Inferior parietal cortex (tissue), 1 donor: ENCODE measurements around the gene GALM.
"Not testable (repeated sequence)": the region's sequence is repeated elsewhere in the genome, so short reads cannot be mapped to it uniquely, and the experiment has no call there.

ENCODE experiments used
- DNase-seq: peaks from one replicate; pipeline ENCODE4 v3.0.0-alpha.2; 2016; ENCODE audit errors: extremely low spot score

GALM gene

DNA sequence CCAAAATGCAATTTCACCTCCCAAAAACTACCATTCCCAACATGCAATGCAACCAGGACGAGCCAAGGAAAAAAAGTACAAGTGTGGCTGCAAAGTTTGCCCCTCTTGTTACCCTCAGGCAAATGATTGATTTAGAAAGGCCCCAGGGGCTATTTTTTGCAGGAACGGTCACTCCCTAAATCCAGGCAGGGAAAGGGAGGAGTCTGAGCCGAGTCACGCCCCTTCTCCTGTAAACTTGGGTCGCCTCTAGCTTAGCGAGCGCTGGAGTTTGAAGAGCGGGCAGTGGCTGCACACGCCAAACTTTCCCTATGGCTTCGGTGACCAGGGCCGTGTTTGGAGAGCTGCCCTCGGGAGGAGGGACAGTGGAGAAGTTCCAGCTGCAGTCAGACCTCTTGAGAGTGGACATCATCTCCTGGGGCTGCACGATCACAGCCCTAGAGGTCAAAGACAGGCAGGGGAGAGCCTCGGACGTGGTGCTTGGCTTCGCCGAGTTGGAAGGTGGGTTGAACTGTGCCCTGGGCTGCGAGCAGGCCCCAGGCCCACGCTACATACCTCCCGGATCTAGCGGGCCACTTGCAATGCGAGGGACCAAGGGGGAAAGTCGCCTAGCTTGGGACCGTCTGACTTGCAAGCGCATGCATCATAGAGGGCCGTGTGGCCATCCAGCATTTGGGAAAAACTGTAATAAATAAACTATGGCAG is at the start of gene GALM:
GALM (plus strand) TSS at position 261 of the 702 bp plus-strand sequence; CDS start at position 309, 48 bp downstream.
- DNase-seq, result peak; percentile 79

DNA sequence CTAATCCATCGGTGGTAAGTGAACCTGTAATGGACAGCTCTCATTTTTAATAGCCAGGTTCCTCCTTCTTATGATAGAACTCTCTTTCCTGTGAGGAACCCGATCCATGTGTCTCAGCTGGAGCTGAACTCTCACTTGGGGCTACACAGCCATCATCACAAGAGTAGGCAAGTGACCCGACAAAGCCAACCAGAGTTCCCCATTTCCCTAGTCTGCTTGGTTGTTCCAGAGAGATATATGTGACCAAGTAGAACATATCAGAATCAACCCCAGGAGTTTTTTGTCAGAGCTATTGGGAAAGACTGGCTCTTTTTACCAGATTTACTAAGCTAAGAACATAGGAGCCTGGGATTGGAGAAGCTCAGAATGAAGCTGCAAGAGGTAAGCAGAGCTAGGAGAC is 48.6 kb upstream of the GALM start:
- no peak for DNase-seq

DNA sequence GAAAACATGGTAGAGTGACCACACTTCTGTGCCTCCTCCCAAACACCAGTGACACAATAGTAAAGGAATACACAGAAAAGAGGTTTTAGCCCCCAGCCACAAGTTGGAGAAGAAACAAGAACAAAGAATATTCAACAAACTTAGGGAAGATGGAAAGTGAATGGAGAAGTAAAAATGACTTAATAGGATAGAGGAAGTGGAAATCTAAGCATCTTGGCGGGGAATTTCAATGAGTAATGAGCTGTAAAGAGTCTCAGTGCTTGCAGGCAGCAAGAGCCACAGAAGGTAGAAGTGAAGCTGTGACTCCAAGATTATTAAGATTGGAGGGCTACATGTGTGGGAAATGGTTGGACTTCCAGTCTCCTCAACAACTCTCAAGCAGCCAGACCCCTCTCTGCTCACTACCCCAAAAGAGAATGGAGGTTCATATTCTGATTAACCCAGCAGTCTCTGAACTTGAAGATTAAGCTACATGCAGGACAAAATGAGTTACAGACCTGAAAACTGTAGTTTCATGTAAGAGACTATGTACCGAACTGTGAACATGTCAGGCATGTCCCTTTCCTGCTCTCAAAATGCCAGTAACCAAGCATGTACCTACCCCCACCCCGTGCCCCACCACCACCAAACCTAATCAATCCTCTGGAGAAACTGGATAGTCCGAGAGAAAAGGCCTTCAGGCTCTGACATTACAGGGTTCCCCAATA is 46.3 kb upstream of the GALM start:
- DNase-seq, result no peak

DNA sequence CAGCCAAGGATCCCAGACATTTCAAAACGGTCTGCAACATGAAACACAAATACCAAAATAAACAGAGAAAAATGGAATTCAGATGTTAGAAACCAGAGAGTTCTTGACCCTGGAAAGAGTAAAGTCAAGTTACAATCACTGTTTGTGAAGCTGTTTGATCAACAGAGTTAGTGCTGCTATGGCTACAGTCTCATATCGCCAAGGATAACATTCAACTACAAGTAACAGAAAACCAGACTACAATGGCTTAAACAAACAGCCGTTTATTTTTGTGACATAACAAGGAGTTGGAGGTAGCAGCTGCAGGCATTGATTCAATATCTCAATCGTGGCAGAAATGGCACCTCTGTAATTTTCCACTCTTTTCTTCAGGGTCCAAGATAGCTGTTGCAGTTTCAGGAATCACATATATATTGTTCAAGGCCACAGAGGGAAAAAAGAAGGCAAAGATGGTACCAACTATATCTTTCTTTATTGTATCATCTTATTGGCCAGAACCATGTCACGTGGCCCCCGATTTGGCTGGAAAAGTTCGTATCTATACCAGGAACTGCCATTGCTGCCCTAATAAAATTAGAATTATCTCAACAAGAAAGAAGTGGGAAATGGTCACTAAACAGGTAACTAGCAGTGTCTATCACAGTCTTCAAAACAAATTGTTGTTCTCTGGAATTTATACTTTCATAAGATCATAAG is 45.5 kb upstream of the GALM start:
- DNase-seq, result no peak

DNA sequence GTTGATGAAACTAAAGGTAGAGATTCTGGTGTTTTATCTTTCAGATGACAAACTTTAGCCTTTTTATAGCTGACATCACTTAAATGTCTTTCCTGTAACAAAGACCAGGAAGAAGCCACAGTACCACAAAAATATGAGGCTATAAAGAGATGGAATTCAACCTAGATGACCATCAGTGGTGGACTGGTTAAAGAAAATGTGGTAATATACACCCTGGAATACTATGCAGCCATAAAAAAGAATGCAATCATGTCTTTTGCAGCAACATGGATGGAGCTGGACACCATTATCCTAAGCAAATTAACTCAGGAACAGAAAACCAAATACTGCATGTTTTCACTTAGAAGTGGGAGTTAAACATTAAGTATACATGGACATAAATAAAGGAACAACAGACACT is 44.9 kb upstream of the GALM start:
- DNase-seq, result no peak

DNA sequence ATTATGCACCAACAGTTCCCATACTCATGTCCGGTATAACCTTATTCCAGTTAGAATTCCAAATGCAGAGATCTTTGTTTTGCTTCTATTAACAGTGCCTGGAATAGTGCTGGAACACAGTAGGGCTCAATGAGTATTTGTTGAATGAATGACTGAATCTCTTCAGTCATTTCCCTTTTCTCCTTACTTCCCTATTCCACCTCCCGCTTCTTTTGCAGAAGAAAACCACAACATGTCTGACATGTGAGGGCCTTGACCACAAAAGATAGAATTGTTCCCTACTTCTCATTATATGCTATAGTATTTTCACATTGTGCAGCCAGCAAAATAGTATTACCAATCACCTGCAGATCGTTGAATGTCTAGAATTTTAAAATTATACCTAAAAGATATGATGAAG is 43.7 kb upstream of the GALM start:
- no peak for DNase-seq

DNA sequence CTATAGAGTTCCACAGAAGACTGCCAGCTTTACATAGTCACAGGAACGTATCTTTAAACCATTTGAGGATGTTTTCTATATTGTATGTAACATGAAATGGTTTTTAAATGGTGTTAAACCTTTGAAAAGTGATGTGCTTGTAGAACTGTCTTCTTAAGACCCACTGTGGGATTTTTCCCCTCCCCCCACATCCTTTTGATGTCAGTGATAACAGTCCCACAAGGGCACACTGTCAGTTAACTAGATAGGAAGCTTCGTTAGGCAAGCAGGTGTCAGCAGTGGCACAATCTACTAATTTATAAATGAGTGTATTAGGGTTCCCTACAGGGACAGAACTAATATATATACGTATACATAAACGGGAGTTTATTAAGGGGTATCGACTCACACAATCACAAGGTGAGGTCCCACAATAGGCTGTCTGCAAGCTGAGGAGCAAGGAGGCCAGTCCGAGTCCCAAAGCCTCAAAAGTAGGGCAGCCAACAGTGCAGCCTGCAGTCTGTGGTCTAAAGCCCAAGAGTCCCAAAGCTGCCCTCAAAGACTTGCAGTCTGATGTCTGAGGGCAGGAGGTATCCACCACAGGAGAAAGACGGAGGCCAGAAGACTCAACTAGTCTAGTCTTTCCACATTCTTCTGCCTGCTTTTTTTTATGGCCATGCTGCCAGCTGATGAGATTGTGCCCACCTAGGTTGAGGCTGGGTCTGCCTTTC is 39.4 kb upstream of the GALM start:
- no peak for DNase-seq

DNA sequence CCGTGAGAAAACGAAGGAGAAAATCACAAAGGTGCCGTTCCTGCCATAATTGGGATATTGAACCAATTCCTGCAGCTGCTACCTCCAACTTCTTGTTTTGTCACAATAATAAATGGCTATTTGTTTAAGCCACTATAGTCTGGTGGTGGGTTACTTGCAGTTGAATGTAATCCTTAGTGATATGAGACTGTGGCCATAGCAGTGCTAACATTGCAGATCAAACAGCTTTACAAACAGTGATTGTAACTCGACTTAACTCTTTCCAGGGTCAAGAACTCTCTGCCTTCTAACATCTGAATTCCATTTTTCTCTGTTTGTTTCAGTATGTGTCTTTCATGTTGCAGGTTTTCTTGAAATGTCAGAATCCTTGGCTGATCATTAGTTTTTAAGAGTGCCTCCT is 38.5 kb upstream of the GALM start:
- DNase-seq, result no peak

DNA sequence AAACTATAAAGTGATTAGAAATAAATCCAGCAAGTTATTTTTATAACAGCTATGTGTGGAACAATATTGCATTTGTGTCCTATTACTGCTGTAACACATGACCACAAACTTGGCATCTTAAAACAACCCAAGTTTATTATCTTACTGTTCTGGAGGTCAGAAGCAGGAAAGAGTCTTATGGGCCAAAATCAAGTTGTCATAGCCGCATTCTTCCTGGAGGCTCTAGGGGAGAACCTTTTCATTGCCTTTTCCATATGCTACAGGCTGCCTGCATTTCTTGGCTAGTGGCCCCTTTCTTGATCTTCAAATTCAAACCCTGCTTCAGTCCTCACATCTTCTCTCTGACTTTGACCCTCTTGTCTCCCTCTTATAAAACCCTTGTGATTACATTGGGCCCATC is 36.2 kb upstream of the GALM start:
- no peak for DNase-seq

DNA sequence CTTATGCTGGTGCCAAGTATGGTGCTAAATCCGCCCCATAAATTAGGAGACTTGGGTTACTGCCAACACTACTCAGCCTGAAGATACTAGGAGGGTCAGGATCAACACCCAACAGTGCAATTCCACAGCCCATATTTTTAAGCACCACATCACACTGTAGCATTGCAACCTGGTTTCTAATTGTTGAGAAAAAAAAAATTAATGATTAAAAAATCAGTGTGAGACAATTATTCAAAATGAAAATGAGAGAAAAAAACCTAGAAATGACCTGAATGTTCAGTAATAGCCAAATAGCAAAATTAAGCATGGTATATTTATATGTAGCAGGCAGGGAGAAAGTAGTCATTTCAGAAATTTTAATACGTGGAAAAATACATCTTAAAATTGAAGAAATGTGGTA is 33.9 kb upstream of the GALM start:
- no peak for DNase-seq

DNA sequence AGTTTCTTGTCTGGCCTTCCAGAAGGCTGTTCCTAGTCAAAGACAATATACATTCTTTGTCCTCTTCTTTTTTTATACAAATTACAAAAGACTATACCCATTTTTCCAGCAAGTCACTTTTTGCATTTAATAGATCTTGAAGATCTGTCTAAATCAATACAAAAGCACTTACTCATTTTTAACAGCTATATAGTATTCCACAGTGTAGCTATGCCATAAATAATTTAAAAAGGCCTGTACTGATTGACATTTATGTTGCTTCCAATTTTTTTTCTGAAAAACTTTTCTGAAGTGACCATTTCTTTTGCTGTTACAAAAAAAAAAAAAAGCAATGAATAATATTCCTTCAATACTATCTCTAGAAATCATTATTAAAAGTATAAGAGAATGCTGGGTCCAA is 32.9 kb upstream of the GALM start:
- DNase-seq, result no peak

DNA sequence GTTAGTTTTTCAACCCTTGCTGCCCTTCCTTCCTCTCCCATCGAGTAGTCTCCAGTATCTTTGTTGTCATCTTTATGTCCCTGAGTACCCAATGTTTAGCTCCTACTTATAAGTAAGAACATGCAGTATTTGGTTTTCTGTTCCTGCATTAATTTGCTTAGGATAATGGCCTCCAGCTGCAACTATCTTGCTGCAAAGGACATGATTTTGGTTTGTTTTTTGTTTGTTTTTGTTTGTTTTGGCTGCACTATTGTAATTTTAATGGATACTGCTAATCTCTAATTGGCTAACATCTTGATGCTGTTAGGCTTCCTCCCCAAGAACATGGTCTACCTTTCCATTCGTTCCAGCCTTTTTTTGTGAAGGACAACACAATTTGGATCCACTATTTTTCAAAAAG is 32.0 kb upstream of the GALM start:
- DNase-seq, result no peak

DNA sequence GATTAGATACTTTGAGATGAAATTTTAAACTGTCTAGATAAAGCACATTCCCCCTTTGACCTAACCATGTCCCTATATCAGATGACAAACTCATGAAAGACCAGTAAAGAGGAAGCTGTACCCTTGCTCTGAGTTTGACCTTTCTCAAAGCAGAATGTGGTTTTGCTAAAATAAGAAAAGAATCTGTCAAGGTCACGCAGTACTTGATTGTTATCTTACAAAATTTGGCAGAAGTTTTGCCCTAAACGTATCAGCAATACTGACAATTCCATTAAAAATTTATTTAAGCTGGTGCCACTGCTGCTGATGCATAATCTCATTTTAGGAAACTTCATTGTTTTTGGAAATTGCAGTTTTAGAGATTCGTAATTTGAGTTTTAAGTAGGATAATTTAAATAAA is 31.2 kb upstream of the GALM start:
- DNase-seq, result no peak

DNA sequence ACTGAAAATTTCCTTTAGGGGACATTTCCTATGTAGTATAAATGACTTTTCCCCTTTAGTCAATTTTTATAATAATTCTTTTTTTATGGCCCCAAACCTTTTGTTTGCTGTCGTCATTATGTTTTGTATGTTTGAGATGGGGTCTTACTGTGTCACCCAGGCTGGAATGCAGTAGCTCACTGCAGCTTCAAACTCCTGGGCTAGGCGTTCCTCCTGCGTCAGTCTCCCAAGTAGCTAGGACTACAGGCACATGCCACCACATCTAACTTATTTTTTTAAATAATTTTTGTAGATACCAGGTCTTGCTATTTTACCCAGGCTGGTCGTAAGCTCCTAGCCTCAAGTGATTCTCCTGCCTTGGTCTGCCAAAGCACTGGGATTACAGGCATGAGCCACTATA is 30.8 kb upstream of the GALM start:
- no peak for DNase-seq

DNA sequence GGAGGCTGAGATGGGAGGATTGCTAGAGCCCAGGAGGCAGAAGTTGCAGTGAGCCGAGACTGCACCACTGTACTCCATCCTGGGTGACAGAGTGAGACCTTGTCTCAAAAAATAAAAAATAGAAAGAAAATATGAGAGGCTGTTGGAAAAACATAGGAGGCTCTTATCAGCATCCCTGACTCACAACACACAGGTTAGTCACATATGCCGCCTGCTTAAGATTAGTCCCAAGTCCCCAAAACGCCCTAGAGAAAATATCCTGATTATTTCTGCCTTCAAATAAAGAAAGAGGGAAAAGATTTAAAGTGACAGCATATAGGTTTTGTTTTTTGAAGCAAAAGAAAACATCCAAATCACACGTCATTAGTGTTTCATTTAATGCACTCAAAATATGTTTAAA is 29.8 kb upstream of the GALM start:
- no peak for DNase-seq

DNA sequence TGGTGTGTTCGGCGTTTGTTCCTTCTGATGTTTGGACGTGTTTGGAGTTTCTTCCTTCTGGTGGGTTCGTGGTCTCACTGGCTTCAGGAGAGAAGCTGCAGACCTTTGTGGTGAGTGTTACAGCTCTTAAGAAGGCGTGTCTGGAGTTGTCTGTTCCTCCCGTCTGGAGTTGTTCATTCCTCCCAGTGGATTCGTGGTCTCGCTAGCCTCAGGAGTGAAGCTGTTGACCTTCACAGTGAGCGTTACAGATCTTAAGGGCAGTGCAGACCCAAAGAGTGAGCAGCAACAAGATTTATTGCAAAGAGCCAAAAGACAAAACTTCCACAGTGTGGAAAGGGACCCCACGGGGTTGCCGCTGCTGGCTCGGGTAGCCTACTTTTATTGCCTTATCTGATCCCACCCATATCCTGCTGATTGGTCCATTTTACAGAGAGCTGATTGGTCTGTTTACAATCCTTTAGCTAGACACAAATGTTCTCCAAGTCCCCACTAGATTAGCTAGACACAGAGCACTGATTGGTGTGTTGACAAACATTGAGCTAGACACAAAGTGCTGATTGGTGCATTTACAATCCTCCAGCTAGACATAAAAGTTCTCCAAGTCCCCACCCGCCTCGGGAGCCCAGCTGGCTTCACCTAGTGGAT is 23.4 kb upstream of the GALM start:
- not testable (repeated sequence) for DNase-seq

DNA sequence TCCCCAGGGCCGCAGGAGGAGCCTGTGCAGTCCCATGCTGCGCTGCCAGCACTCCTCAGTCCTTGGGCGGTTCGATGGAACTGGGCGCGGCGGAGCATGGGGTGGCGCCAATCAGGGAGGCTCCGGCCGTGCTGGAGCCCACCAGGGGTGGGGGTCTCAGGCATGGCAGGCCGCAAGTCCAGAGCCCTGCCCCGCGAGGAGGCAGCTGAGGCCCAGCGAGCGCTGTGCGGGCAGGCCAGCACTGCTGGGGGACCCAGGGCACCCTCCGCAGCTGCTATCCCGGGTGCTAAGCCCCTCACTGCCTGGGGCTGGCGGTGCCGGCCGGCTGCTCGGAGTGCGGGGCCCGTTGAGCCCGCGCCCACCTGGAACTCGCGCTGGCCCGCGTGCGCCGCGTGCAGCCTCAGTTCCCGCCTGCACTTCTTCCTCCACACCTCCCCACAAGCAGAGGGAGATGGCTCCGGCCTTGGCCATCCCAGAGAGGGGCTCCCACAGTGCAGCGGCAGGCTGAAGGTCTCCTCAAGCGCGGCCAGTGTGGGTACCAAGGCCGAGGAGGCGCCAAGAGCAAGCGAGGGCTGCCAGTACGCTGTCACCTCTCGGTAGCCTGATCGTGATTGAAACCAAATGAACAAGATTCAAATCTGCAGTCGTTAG is 22.8 kb upstream of the GALM start:
- no peak for DNase-seq

DNA sequence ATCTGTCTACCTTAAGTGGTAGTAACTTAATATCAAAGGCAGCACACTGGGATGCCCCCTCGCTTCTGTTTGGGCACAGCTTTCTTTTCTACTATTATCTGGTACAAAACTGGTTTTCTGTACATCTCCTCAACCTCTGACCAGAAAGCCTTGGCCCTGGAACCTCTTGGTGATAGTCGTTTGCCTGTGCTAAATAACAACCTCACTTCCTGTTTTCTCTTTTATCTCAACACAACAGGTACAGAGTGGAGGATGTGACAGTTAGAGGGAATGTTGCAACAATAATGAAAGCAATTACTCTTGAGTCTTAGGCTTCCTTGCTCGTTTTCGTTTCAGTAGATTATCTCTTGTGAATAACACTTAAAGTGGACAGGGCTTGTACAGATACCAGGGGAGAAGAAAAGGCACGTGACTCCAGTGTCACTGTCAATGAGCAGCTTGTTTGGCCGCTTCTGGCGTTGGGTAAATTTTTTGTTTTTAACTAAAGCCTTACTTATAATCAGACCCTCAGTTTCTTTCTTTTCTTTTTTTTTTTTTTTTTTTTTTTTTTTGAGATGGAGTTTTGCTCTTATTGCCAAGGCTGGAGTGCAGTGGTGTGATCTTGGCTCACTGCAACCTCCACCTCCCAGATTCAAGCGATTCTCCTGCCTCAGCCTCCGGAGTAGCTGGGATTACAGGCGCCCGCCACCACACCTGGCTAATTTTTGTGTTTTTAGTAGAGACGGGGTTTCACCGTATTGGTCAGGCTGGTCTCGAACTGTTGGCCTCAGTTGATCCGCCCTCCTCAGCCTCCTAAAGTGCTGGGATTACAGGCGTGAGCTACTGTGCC is 22.0 kb upstream of the GALM start:
- not testable (repeated sequence) for DNase-seq

DNA sequence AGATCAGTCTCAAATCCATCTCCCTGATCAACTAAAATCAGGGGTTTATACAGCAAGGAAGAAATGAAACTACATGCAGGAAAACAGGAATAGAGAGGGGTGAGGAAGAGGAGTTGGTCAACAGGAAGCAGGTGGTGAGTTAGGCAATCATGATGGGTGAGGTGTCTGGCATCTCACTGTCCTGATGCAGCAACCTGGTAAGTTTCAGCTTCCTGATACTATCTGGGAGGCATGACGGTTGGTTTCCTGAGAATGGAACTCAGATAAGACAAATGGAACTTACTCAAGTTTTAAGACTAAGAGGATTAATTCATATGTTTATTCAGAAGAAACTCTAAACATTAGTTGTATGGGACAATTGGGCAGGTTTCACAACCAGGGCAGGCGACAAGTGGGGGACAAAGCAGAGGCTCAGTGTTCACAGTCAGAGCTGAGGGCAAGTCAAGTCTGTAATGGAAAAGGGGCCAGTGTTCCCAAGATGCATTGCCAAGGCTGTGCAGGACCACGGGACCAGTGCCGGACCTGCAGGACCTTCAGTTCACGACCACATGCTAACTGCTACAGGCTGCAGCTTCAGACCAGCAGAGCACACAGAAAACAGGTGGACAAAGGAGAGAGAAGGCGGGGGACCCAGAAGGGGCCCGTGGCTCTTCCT is 17.7 kb upstream of the GALM start:
- DNase-seq, result no peak

DNA sequence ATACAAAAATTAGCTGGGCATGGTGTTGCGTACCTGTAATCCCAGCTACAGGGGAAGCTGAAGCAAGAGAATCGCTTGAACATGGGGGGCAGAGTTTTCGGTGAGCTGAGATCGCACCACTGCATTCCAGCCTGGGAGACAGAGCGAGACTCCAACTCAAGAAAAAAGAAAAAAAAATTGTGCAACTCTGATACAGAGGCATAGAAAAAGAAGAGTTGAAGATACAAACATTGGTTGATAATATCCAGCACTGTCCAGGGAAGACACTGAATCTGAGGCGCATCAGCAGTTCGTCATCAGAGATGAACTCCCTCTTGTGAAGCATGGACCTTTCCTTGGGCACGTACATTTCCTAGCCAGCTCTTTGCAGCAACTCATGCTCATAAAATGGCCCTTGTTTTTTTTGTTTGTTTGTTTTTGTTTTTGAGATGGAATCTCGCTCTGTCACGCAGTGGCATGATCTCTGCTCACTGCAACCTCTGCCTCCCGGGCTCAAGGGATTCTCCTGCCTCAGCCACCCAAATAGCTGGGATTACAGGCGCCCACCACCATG is 16.7 kb upstream of the GALM start:
- DNase-seq, result no peak
